Amniotic stem cell (primary cell): Measurements from ENCODE around the gene ENTREP1.

Source experiments
- DNase-seq: peaks from one replicate; lab custom pipeline; 2025; lab: John Stamatoyannopoulos, UW

The ENTREP1 gene

GRCh38 chr9:69322256-69322655 lies 2.8 kb upstream of the ENTREP1 start:
- DNase-seq: no peak

- DNase-seq: no peak
Observed at GRCh38 chr9:69323861-69324260, 1.2 kb upstream of the ENTREP1 start.

DNA sequence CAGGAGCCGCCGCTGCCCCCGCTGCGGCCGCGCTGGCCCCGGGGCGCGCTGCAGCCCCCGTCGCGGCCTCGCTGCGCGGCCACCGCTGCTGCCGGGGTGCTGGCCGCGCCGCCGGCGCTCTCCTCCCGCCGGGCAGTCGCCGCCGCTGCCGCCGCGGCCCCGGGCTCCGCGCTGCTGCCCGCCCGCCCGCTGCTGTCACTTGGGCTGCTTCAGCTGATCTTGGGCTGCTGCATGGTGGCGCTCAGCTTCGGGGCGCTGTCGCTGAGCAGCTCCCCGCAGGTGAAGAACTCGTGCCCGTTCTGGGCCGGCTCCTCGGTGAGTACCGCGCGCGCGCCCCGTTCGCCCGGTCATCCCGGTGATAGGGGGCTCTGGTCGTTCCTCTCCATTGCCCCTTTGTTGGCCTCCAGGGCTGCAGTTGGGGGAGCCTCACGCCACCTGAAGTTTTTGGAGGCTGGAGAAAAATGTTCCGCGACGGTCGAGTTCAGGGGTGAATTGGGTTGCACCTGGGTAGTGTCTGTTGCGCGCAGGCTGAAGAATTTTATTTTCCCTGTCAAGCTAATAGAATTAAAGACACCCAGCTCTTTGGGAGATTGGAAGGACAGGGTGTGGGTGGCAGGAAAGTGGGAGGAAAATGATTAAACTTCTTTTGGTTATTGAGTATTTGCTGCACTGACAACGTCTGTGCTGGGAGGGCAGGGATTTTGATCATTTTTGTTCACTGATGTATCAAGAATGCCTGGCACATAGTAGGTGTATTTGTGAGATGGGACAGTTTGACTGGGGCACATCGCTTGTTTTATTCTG lies 596 bp downstream of the ENTREP1 start:
- no peak for DNase-seq

GRCh38 chr9:69326261-69326660 lies 1.2 kb downstream of the ENTREP1 start:
- DNase-seq: no peak

DNA sequence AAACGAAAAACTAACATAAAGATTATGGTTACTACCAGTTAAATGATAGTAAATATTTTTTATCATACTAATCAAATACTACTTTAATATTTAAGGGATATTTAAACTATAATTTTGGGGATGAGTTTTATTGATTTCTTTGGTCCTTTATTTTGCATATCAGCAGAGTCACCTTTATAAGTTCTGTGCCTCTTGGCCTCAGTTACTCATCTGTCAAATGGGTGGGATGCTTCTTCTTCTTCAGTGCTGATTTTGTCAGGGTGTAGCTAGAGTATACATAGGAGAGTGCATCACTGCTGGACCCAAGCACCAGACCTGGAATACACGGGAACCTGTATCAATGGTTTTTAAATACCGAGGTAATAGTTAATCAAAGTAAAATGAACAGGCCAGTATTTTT lies 5.6 kb downstream of the ENTREP1 start:
- no peak for DNase-seq

- no peak for DNase-seq
Observed at GRCh38 chr9:69331444-69331843, 6.4 kb downstream of the ENTREP1 start.

DNA sequence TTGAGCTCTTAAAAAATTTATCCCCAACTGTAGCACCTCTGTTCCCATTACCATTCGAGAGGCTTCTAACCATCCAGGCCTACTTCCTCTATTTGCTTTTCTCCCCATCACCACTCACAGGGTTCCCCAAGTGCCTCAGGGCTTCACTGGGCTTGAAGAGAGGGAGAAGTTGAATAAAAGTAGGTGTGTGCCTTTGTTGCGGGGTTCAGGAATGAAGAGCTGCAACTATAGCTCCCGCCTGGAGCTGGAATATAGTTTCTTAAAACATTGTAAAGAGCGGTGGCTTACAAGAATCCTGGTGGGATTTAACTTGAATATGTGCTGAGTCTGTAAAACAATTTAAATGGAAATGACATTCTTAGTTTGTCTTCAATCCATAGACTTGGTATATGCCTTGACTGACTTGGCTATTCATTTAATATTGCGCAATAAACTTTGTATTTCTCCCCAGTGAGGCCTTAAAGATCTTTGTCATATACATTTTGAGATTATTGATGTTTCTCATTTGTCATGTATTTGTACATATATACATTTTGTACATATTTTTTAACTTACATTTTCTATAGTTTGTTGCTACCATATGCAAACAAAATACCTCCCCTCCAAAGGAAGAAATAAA lies 7.2 kb downstream of the ENTREP1 start:
- no peak for DNase-seq

DNA sequence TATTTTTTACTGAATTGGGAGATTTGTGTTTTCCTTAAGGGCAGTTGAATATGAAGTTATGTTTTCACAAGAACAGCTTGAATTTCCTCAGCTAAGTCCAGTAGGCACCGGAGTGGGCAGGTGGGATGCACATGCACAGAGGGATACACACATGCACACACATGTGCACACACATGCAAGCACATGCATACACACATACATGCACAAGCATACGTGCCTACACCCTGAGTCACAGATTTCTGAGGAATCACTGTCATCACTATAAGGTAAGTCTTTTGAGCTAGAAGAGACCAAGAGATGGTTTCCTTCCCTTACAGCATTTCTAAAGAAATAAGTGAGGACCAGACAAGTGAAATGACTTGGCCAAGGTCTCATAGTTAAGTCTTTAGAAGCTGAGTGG lies 8.7 kb downstream of the ENTREP1 start:
- no peak for DNase-seq

DNA sequence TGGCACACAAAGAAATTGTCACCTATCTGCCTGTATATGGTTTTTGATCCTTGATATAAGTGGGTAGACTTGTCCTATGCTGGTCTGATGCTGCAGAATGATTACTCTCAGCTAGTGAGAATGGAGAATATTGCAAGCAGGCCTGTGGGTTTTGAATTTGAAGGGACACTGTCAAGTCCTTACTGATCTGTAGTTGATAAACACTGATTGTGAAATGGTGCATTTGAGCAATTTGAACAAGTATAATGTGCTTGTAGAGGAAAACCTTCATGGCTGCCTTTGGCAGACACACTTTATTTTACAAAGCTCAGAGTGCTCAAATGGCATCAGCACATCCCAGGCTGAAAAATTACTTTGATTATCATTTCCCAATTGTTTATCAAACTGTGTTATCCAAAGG lies 9.3 kb downstream of the ENTREP1 start:
- DNase-seq: no peak

- no peak for DNase-seq
Observed at GRCh38 chr9:69339620-69340019, 14.6 kb downstream of the ENTREP1 start.

DNA sequence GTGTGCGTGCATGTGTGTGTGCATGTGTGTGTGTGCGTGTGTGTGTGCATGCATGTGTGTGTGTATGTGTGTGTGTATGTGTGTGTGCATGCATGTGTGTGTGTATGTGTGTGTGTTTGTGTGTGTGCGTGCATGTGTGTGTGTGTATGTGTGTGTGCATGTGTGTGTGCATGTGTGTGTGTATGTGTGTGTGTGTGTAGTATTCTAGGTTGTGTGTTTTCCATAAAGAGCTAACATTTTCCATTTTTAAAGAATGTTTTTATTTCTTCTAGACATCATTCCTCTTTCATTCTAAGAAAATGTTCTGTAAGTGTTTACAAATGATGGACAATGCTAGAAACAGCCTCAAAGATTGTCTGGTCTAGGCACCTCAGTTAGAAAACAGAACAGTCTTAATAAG lies 15.6 kb downstream of the ENTREP1 start:
- DNase-seq: no peak

DNA sequence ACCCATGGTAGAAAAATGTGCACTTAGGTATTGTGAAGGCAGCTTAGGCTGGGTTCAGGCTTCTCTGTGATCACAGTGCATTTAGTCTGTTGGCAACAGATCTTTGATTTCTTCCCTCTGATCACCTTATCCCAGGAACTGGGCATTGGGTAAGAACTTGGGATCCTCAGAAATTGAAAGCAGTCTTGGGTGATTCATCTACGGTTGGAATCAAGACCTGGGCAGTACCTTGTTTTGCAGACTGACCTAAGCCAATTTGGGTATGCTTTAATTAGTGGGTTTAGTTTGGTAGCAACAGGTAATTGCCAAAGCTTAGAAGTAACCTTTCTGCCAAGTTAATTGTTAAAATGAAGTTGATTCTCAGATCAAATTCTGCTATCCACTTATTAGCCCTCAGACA lies 17.8 kb downstream of the ENTREP1 start:
- DNase-seq: no peak

DNA sequence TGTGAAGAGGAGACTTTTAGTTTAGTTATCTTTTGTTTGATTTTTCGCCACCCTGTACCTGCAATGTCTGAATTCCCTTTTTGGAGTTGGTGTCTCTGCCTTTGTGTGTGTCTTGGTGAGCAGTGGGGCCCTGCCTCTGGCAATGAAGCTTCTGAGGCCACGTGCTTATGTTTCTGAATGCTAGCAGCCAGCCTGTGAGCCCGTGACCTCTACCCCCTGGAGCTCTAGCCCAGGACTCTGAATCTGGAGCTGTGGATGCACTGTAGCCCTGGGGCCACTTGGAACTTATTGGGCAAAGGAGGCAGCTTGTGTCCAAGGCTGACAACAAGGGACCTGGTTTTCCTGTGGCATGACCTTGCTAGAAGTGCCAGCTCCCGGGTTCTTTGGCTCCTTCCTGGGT lies 19.4 kb downstream of the ENTREP1 start:
- DNase-seq: no peak

DNA sequence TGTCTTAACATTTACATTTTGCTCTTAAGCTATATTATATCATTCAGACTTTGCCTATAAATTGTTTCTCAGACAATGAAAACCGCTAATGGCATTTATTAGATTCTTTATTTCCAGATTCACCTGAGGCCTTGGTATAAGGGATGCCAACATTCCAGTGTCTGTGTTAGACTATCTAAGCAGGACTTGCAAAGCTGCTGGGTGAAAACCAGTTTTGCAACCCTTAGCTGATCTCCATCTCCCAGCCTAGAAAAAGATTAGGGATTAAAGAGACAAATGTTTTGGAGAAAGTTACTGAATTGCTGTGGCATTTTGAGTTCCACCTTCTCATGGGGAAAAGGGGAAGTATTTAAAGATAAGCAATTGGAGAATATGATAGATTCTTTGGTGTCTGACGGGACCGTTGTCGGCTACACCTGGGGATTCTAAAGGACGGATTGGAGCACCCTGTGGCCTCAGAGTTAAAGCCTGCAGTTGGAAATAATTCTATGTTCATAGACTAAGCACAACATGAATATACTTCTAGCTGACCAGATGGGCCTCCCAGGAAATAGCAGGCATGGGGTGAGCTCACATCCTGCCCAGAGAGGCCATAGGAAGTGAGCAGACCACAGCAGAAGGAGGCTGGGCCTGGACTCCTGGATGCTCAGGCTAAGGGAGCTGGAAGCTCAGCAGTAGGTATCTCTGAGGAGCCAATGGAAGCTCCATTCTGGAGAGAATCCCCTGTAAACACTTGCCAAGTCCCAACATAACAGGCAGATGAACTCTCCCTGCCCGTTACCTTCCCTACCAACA lies 21.8 kb downstream of the ENTREP1 start:
- no peak for DNase-seq

GRCh38 chr9:69347607-69348006 lies 22.6 kb downstream of the ENTREP1 start:
- no peak for DNase-seq

- DNase-seq: no peak
Observed at GRCh38 chr9:69351227-69351626, 26.2 kb downstream of the ENTREP1 start.

DNA sequence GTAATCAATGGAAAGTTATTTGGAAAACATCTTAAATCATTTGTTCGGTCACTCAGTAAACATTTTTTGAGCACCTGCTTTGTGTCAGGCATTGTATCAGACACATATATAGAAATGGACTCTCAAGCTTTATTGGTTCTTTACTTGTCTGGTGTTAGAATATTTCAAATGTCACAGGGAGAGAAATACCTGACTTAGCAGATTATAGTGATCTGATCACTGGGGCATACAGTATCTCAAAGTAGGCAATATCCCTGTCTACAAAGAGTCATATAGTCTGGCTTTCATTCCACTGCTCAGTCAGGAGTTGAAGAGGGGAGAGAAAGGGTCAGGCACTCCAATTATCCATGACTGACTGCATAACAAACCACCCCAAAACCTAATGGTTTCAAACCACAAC lies 30.2 kb downstream of the ENTREP1 start:
- no peak for DNase-seq

- no peak for DNase-seq
Observed at GRCh38 chr9:69357030-69357775, 32.2 kb downstream of the ENTREP1 start.

- no peak for DNase-seq
Observed at GRCh38 chr9:69357821-69358220, 32.8 kb downstream of the ENTREP1 start.

DNA sequence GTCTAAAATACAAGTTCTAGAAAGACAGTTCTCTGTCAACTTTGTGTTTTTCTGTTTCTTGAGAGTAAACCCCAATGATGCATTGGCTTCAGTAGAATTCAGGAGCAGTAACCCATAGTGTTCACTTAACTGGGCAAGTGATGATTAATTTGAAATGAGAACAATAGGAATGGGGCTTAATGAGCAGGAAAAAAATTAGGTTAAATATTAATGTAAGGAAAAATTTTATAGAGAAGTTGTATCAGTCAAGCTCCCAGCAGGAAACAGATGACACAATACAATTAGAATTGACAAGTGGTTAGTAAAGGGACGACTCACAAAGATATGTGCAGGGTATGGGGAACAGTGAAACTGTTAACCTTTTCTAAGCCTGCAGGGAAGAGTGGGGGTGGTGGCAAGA lies 38.2 kb downstream of the ENTREP1 start:
- DNase-seq: no peak

GRCh38 chr9:69364510-69365150 lies 39.6 kb downstream of the ENTREP1 start:
- no peak for DNase-seq

DNA sequence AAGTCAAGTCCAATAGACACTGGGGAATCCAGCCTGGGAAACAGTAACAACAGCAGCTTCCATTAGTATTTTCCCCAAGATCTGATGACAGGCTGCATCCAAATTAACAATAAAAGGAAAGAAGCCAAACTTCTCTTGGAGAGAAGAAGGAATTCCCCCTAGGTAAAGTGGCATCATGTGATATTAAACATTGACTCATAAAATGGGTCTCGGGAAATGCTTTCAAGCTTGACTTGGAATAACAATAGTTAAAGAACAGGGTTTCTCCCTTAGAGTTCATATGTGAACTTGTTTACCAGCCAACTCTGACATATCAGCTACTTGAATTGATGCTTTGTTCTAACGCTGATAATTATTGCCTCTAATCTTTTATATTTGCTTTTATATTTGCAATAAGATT lies 45.4 kb downstream of the ENTREP1 start:
- DNase-seq: no peak
